Cardiac atrium fibroblast (primary cell): Measurements from ENCODE around the gene HTRA2. TPM values are rescaled to one million over a fixed set of nuclear protein-coding genes. Genes with fewer than 3 reads are reported as not detected.

ENCODE experiments used
- total RNA-seq: library from RNA; depleted of rRNA; stranded (reverse); fragments of >200 nt; gene quantifications from 2 replicates; pipeline ENCODE4 v1.2.3, GENCODE V29; 2015

HTRA2 gene
- total RNA-seq = 10.9 and 32.0 TPM in 2 replicates

GRCh38 chr2:74529357-74530238, at the start of gene HTRA2, which contains the start of gene AUP1:
TSS of gene HTRA2 (plus strand) at chr2:74529933. CDS start at chr2:74530007, 74 bp downstream.
TSS of gene AUP1 (minus strand) at chr2:74529706. CDS start at chr2:74529629, 77 bp downstream.

GRCh38 chr2:74482801-74483674, 46.7 kb upstream of the HTRA2 start, which contains the start of the genes CCDC142 and TTC31:
TSS of gene CCDC142 (minus strand) at chr2:74482998. CDS start at chr2:74482837, 161 bp downstream.
TSS of gene TTC31 (plus strand) at chr2:74483081. CDS start at chr2:74483096, 15 bp downstream.

GRCh38 chr2:74499267-74499939, 30.3 kb upstream of the HTRA2 start, which contains the start of gene LBX2:
TSS of gene LBX2 (minus strand) at chr2:74499603. CDS start at chr2:74499537, 66 bp downstream.

GRCh38 chr2:74507145-74507925, 22.4 kb upstream of the HTRA2 start, which contains the start of gene PCGF1:
TSS of gene PCGF1 (minus strand) at chr2:74507695. CDS start at chr2:74507668, 27 bp downstream.

GRCh38 chr2:74514368-74515270, 15.1 kb upstream of the HTRA2 start, which contains the start of gene TLX2:
TSS of gene TLX2 (plus strand) at chr2:74514450. CDS start at chr2:74514807, 357 bp downstream.

GRCh38 chr2:74525717-74526648, 3.8 kb upstream of the HTRA2 start, which contains the start of gene DQX1:
TSS of gene DQX1 (minus strand) at chr2:74526231. CDS start at chr2:74525729, 502 bp downstream.

GRCh38 chr2:74553892-74554819, 24.4 kb downstream of the HTRA2 start, which contains the start of the genes DOK1 and LOXL3:
TSS of gene DOK1 (plus strand) at chr2:74554720. CDS start at chr2:74554755, 35 bp downstream.
TSS of gene LOXL3 (minus strand) at chr2:74553942. CDS start at chr2:74552634, 1,308 bp downstream.

Other genes with a start within 250 kb of the HTRA2 start
- under 0.01 and 0.16 TPM in 2 replicates for gene SLC4A5, start 186.5 kb upstream of the HTRA2 start, total RNA-seq
- 113 and 118 TPM in 2 replicates for gene DCTN1, start 149.6 kb upstream of the HTRA2 start, total RNA-seq
- under 0.01 and 0.49 TPM in 2 replicates for gene C2orf81, start 108.3 kb upstream of the HTRA2 start, total RNA-seq
- 30.6 and 40.4 TPM in 2 replicates for gene WDR54, start 108.2 kb upstream of the HTRA2 start, total RNA-seq
- gene RTKN, start 88.0 kb upstream of the HTRA2 start, total RNA-seq = 14.4 and 17.7 TPM in 2 replicates
- gene INO80B, start 74.8 kb upstream of the HTRA2 start, total RNA-seq = 7.5 and 23.3 TPM in 2 replicates
- 63.4 and 67.9 TPM in 2 replicates for gene WBP1, start 71.5 kb upstream of the HTRA2 start, total RNA-seq
- 78.3 and 84.1 TPM in 2 replicates for gene MOGS, start 64.6 kb upstream of the HTRA2 start, total RNA-seq
- 28.7 and 37.1 TPM in 2 replicates for gene MRPL53, start 57.3 kb upstream of the HTRA2 start, total RNA-seq
- gene CCDC142, start 46.9 kb upstream of the HTRA2 start, total RNA-seq = 6.0 and 11.0 TPM in 2 replicates
- 16.8 and 20.0 TPM in 2 replicates for gene TTC31, start 46.9 kb upstream of the HTRA2 start, total RNA-seq
- gene LBX2, start 30.3 kb upstream of the HTRA2 start, total RNA-seq = 1.6 and 2.1 TPM in 2 replicates
- 8.6 and 13.2 TPM in 2 replicates for gene PCGF1, start 22.2 kb upstream of the HTRA2 start, total RNA-seq
- not detected in 2 replicates for gene TLX2, start 15.5 kb upstream of the HTRA2 start, total RNA-seq
- not detected in 2 replicates for gene DQX1, start 3.7 kb upstream of the HTRA2 start, total RNA-seq
- 77.1 and 80.5 TPM in 2 replicates for gene AUP1, start 227 bp upstream of the HTRA2 start, total RNA-seq
- 76.8 and 97.7 TPM in 2 replicates for gene LOXL3, start 24.0 kb downstream of the HTRA2 start, total RNA-seq
- 27.6 and 30.6 TPM in 2 replicates for gene DOK1, start 24.8 kb downstream of the HTRA2 start, total RNA-seq
- gene M1AP, start 118.4 kb downstream of the HTRA2 start, total RNA-seq = not detected in 2 replicates
- 7.0 and 9.9 TPM in 2 replicates for gene SEMA4F, start 124.3 kb downstream of the HTRA2 start, total RNA-seq